Measurements from ENCODE around the gene HDAC9. TPM values are rescaled to one million over a fixed set of nuclear protein-coding genes. Genes with fewer than 3 reads are reported as not detected.
A peak's percentile ranks its signal among the peaks of the same experiment; 100 is the strongest.

Gene HDAC9
- total RNA-seq, 2 experiments from 2014 or later: 0.55 to 0.65 TPM

- no peaks in the 10 kb centered on the region for H3K27me3 Mint-ChIP-seq
- CTCF ChIA-PET: no interaction called here
- no peak overlapping the region for H3K4me3 Mint-ChIP-seq
- POLR2A ChIA-PET: no interaction called here
- H3K4me1 Mint-ChIP-seq: peaks cover 1% of the 10 kb centered on the region
- no peak for DNase-seq
- no peaks in the 10 kb centered on the region for H3K36me3 Mint-ChIP-seq (ENCODE audit: low read depth)
- H3K9me3 Mint-ChIP-seq: peaks cover 17% of the 10 kb centered on the region
- no peak overlapping the region for H3K27ac Mint-ChIP-seq
Measured at GRCh38 chr7:18855796-18856195, 360.2 kb downstream of the HDAC9 start.

GRCh38 chr7:18858232-18858631, 362.7 kb downstream of the HDAC9 start:
- peaks cover 10% of the 10 kb centered on the region for H3K9me3 Mint-ChIP-seq
- H3K27me3 Mint-ChIP-seq: no peaks in the 10 kb centered on the region
- no peak for DNase-seq
- ChIA-PET CTCF (no interaction called here), POLR2A (no interaction called here)
- no peak overlapping the region for H3K4me3 Mint-ChIP-seq
- no peak overlapping the region for H3K27ac Mint-ChIP-seq
- H3K36me3 Mint-ChIP-seq (ENCODE audit: low read depth): no peaks in the 10 kb centered on the region
- peaks cover 1% of the 10 kb centered on the region for H3K4me1 Mint-ChIP-seq

- no peaks in the 10 kb centered on the region for H3K27me3 Mint-ChIP-seq
Measured at GRCh38 chr7:18859318-18859717, 363.8 kb downstream of the HDAC9 start.

GRCh38 chr7:18860221-18860620, 364.7 kb downstream of the HDAC9 start:
- no peak overlapping the region for H3K4me3 Mint-ChIP-seq
- no peak for DNase-seq
- peaks cover 1% of the 10 kb centered on the region for H3K4me1 Mint-ChIP-seq
- H3K27ac Mint-ChIP-seq: no peak overlapping the region
- H3K27me3 Mint-ChIP-seq: no peaks in the 10 kb centered on the region
- H3K36me3 Mint-ChIP-seq (ENCODE audit: low read depth): no peaks in the 10 kb centered on the region
- ChIA-PET POLR2A (no interaction called here), CTCF (no interaction called here)
- H3K9me3 Mint-ChIP-seq: peaks cover 10% of the 10 kb centered on the region

More at GRCh38 chr7:18859318-18859717, 363.8 kb downstream of the HDAC9 start:
- Mint-ChIP-seq H3K36me3 (ENCODE audit: low read depth) (no peaks in the 10 kb centered on the region), H3K9me3 (peaks cover 10% of the 10 kb centered on the region), H3K27ac (peak overlapping the region; percentile 29), H3K4me3 (no peak overlapping the region), H3K4me1 (peaks cover 1% of the 10 kb centered on the region)
- DNase-seq: no peak
- POLR2A ChIA-PET: no interaction called here
- CTCF ChIA-PET: no interaction called here

GRCh38 chr7:18861514-18862118, 366.1 kb downstream of the HDAC9 start:
- ChIA-PET CTCF (no interaction called here), POLR2A (no interaction called here)
- peaks cover 1% of the 10 kb centered on the region for H3K4me1 Mint-ChIP-seq
- H3K9me3 Mint-ChIP-seq: peaks cover 10% of the 10 kb centered on the region
- no peak for DNase-seq
- H3K36me3 Mint-ChIP-seq (ENCODE audit: low read depth): no peaks in the 10 kb centered on the region
- H3K4me3 Mint-ChIP-seq: no peak overlapping the region
- no peaks in the 10 kb centered on the region for H3K27me3 Mint-ChIP-seq
- no peak overlapping the region for H3K27ac Mint-ChIP-seq

GRCh38 chr7:18864967-18865366, 369.4 kb downstream of the HDAC9 start:
- H3K27ac Mint-ChIP-seq: no peak overlapping the region
- POLR2A ChIA-PET: no interaction called here

GRCh38 chr7:18866359-18867036, 370.9 kb downstream of the HDAC9 start:
- H3K4me3 Mint-ChIP-seq: no peak overlapping the region
- no peak for DNase-seq
- no peak overlapping the region for H3K27ac Mint-ChIP-seq
- no peaks in the 10 kb centered on the region for H3K4me1 Mint-ChIP-seq
- ChIA-PET CTCF (no interaction called here), POLR2A (no interaction called here)
- H3K27me3 Mint-ChIP-seq: no peaks in the 10 kb centered on the region
- no peaks in the 10 kb centered on the region for H3K36me3 Mint-ChIP-seq (ENCODE audit: low read depth)
- H3K9me3 Mint-ChIP-seq: peaks cover 10% of the 10 kb centered on the region

More at GRCh38 chr7:18864967-18865366, 369.4 kb downstream of the HDAC9 start:
- H3K27me3 Mint-ChIP-seq: no peaks in the 10 kb centered on the region
- DNase-seq: no peak
- H3K4me3 Mint-ChIP-seq: no peak overlapping the region
- H3K4me1 Mint-ChIP-seq: no peaks in the 10 kb centered on the region
- H3K36me3 Mint-ChIP-seq (ENCODE audit: low read depth): no peaks in the 10 kb centered on the region
- CTCF ChIA-PET: no interaction called here
- peaks cover 10% of the 10 kb centered on the region for H3K9me3 Mint-ChIP-seq

- Mint-ChIP-seq H3K9me3 (peaks cover 10% of the 10 kb centered on the region), H3K36me3 (ENCODE audit: low read depth) (no peaks in the 10 kb centered on the region), H3K4me3 (no peak overlapping the region), H3K27me3 (no peaks in the 10 kb centered on the region), H3K4me1 (no peaks in the 10 kb centered on the region), H3K27ac (no peak overlapping the region)
- ChIA-PET CTCF (no interaction called here), POLR2A (no interaction called here)
- DNase-seq: no peak
Measured at GRCh38 chr7:18872344-18872743, 376.8 kb downstream of the HDAC9 start.

- Mint-ChIP-seq H3K4me3 (no peak overlapping the region), H3K27me3 (no peaks in the 10 kb centered on the region), H3K27ac (no peak overlapping the region), H3K9me3 (peaks cover 9% of the 10 kb centered on the region), H3K4me1 (no peaks in the 10 kb centered on the region), H3K36me3 (ENCODE audit: low read depth) (no peaks in the 10 kb centered on the region)
- no peak for DNase-seq
- ChIA-PET POLR2A (no interaction called here), CTCF (no interaction called here)
Measured at GRCh38 chr7:18873734-18874336, 378.3 kb downstream of the HDAC9 start.

- CTCF ChIA-PET: no interaction called here
- Mint-ChIP-seq H3K36me3 (ENCODE audit: low read depth) (no peaks in the 10 kb centered on the region), H3K4me1 (no peaks in the 10 kb centered on the region), H3K27me3 (no peaks in the 10 kb centered on the region), H3K27ac (no peak overlapping the region), H3K9me3 (peaks cover 13% of the 10 kb centered on the region), H3K4me3 (no peak overlapping the region)
- no peak for DNase-seq
- POLR2A ChIA-PET: no interaction called here
Measured at GRCh38 chr7:18874880-18875279, 379.3 kb downstream of the HDAC9 start.

- ChIA-PET CTCF (no interaction called here), POLR2A (no interaction called here)
- Mint-ChIP-seq H3K27me3 (no peaks in the 10 kb centered on the region), H3K9me3 (peaks cover 11% of the 10 kb centered on the region), H3K4me3 (no peak overlapping the region), H3K4me1 (no peaks in the 10 kb centered on the region), H3K27ac (no peak overlapping the region), H3K36me3 (ENCODE audit: low read depth) (no peaks in the 10 kb centered on the region)
- no peak for DNase-seq
Measured at GRCh38 chr7:18877874-18878273, 382.3 kb downstream of the HDAC9 start.

- CTCF ChIA-PET: no interaction called here
- POLR2A ChIA-PET: no interaction called here
Measured at GRCh38 chr7:18886832-18887231, 391.3 kb downstream of the HDAC9 start.

GRCh38 chr7:18889436-18889835, 393.9 kb downstream of the HDAC9 start:
- CTCF ChIA-PET: no interaction called here
- POLR2A ChIA-PET: no interaction called here
- H3K9me3 Mint-ChIP-seq: peaks cover 8% of the 10 kb centered on the region
- no peak for DNase-seq
- H3K27ac Mint-ChIP-seq: no peak overlapping the region
- no peaks in the 10 kb centered on the region for H3K36me3 Mint-ChIP-seq (ENCODE audit: low read depth)
- no peaks in the 10 kb centered on the region for H3K4me1 Mint-ChIP-seq
- no peak overlapping the region for H3K4me3 Mint-ChIP-seq
- H3K27me3 Mint-ChIP-seq: no peaks in the 10 kb centered on the region

More at GRCh38 chr7:18886832-18887231, 391.3 kb downstream of the HDAC9 start:
- Mint-ChIP-seq H3K4me3 (no peak overlapping the region), H3K27me3 (no peaks in the 10 kb centered on the region), H3K27ac (no peak overlapping the region), H3K4me1 (no peaks in the 10 kb centered on the region), H3K36me3 (ENCODE audit: low read depth) (no peaks in the 10 kb centered on the region), H3K9me3 (peaks cover 8% of the 10 kb centered on the region)
- DNase-seq: no peak

GRCh38 chr7:18890134-18890533, 394.6 kb downstream of the HDAC9 start:
- Mint-ChIP-seq H3K27me3 (no peaks in the 10 kb centered on the region), H3K9me3 (peaks cover 8% of the 10 kb centered on the region), H3K4me1 (no peaks in the 10 kb centered on the region), H3K27ac (no peak overlapping the region), H3K36me3 (ENCODE audit: low read depth) (no peaks in the 10 kb centered on the region), H3K4me3 (no peak overlapping the region)
- DNase-seq: no peak
- ChIA-PET POLR2A (no interaction called here), CTCF (no interaction called here)
